Muscle of leg (tissue), 11 donors: ENCODE measurements around the gene KIFC3. TPM values are rescaled to one million over a fixed set of nuclear protein-coding genes. Genes with fewer than 3 reads are reported as not detected.
"Not testable (repeated sequence)": the region's sequence is repeated elsewhere in the genome, so short reads cannot be mapped to it uniquely, and the experiment has no call there.

ENCODE experiments used
- DNase-seq: peaks from one replicate; pipeline ENCODE4 v3.0.0; 2013
- H3K27ac ChIP-seq: one replicate; pipeline ENCODE4 v1.5.1; 2013; ENCODE audit warnings: mild to moderate bottlenecking, low read length, control low read depth
- H3K27me3 ChIP-seq: one replicate; pipeline ENCODE4 v1.6.1; 2013; ENCODE audit warnings: low read length; ENCODE audit not compliant: control insufficient read depth, insufficient read depth
- H3K36me3 ChIP-seq: one replicate; pipeline ENCODE4 v1.6.1; 2013; ENCODE audit warnings: low read length; ENCODE audit not compliant: control insufficient read depth, insufficient read depth
- H3K4me1 ChIP-seq: one replicate; pipeline ENCODE4 v1.6.1; 2013; ENCODE audit warnings: low read length; ENCODE audit not compliant: control insufficient read depth, insufficient read depth
- H3K4me3 ChIP-seq: one replicate; pipeline ENCODE4 v1.5.1; 2013; ENCODE audit warnings: low read length, control low read depth
- H3K9me3 ChIP-seq: replicated peaks from 2 replicates; pipeline ENCODE4 v1.6.1; 2013; ENCODE audit warnings: low read depth, low read length; ENCODE audit not compliant: control insufficient read depth
- WGBS: methylation state at CpG from one replicate; pipeline ENCODE4 v1.1.5; 2013; ENCODE audit warnings: missing lambda C conversion rate; ENCODE audit not compliant: insufficient coverage; 5-methylcytosine and 5-hydroxymethylcytosine counted together
- polyA plus RNA-seq, 8 donors: library from polyadenylated mRNA; unstranded; fragments of 120-200 nt; gene quantifications; one replicate each; pipeline versions ENCODE4 v1.2.1 to v1.2.3, GENCODE V29; 2013; ENCODE audit warnings: inconsistent platforms in 1 of 8, low replicate concordance in 1 of 8; ENCODE audit not compliant: insufficient read length in 8 of 8, insufficient read depth in 1 of 8
- total RNA-seq: library from RNA; stranded (reverse); fragments of 120-200 nt; gene quantifications from one replicate; pipeline ENCODE4 v1.2.4, GENCODE V29; 2013

The KIFC3 gene
- total and polyA plus RNA-seq, 9 donors = 13.8 to 34.6 (median 21.7) TPM

DNA sequence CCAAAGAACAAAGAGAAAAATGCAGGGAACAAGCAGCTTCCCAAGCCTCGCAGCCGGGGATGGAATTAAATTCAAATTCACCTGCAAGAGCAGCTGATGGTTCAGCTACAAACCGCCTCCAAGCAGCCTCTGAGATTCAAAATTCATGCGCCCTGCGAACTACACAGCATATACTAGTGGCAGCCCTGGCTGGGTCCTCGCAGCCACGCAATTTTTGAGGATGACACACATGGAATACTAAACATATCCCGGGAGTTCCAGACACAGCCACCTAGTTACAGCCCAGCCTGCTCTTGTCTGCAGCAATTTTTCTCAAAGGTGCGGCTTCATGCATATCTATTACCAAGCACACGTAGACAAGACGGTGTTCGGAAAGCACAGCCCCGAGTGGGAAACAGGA lies 35.9 kb upstream of the KIFC3 start:
- WGBS = 37% methylated on average over 8 of the region's 13 CpGs
- H3K36me3 ChIP-seq = no peaks in the 10 kb centered on the region
- DNase-seq = no peak

DNA sequence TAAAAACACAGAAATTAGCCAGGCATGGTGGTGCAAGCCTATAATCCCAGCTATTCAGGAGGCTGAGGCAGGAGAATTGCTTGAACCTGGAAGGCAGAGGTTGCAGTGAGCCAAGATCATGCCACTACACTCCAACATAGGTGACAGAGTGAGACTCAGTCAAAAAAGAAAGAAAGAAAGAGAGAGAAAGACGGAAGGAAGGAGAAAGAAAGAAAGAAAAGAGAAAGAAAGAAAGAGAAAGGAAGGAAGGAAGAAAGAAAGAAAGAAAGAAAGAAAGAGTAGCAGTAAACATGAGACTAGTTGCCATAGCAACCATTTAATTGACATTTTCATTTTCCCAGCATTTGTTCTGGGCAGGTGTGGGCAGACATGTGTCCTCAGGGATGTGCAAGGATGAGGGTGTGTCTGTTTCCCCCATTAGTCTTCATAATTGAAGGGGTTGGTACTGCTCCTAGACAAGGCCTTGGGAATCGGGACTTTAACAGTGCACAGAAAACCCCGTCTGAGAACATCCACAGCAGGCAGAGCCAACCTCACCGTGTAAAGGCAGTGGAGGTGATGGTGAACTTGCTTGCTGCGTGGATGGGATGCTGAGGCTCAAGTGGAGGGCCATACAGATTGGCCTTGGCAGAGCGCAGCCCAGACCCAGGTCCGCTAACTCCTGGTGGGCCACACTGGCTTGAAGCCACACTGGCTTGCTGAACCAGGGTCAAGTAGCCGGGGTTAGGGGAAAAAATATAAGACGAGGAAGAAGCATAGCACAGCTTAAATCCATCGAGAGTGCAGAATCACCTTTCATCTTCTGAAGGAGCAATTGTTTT lies 35.2 kb upstream of the KIFC3 start:
- Histone ChIP-seq H3K27ac (no peak overlapping the region), H3K4me1 (no peaks in the 10 kb centered on the region), H3K36me3 (no peaks in the 10 kb centered on the region), H3K9me3 (no peaks in the 10 kb centered on the region), H3K4me3 (no peak overlapping the region), H3K27me3 (peaks cover 5% of the 10 kb centered on the region)
- 55% methylated on average over 6 of the region's 10 CpGs for WGBS
- DNase-seq = no peak

More for the DNA sequence above, 35.9 kb upstream of the KIFC3 start:
- Histone ChIP-seq H3K9me3 (no peaks in the 10 kb centered on the region), H3K4me3 (no peak overlapping the region), H3K4me1 (no peaks in the 10 kb centered on the region), H3K27ac (no peak overlapping the region), H3K27me3 (peaks cover 4% of the 10 kb centered on the region)

DNA sequence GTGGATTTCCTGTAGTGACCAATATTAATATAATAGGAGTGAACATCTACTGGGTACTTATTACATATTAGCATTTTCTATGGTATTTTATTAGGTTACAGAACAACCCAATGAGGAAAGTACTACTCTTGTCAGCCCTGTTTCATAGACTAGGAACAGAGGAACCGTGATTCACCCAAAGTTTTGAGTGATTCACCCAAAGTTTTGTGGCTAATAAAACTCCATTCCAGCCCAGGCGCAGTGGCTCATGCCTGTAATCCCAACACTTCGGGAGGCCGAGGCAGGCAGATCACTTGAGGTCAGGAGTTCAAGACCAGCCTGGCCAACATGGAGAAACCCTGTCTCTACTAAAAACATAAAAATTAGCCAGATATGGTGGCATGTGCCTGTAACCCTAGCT lies 33.1 kb upstream of the KIFC3 start:
- not testable (repeated sequence) for H3K4me3 ChIP-seq, H3K9me3 ChIP-seq, H3K4me1 ChIP-seq, H3K27me3 ChIP-seq, H3K27ac ChIP-seq, DNase-seq, H3K36me3 ChIP-seq
- no CpG with 5 or more reads among the region's 4 CpGs for WGBS

DNA sequence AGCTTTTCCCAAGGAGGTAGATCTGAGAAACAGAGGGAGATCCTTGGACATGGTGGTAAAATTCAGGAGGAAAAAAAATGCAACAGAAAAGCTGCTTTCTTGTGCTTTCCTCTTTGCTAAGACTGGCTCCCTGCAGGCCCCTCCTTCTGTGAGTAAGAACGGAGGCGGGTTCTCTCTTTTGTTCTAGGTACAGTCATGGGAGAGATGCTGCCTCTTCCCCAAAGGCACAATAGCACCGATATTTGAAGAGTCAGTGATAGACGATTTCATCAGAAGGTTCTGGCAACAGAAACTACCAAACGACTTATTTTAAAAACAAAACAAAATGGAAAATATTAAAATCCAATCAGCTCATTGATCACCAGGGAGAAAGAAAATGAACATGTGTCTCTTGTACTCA lies 32.6 kb upstream of the KIFC3 start:
- no CpG with 5 or more reads among the region's 5 CpGs for WGBS
- peaks cover 5% of the 10 kb centered on the region for H3K27me3 ChIP-seq
- DNase-seq = no peak

DNA sequence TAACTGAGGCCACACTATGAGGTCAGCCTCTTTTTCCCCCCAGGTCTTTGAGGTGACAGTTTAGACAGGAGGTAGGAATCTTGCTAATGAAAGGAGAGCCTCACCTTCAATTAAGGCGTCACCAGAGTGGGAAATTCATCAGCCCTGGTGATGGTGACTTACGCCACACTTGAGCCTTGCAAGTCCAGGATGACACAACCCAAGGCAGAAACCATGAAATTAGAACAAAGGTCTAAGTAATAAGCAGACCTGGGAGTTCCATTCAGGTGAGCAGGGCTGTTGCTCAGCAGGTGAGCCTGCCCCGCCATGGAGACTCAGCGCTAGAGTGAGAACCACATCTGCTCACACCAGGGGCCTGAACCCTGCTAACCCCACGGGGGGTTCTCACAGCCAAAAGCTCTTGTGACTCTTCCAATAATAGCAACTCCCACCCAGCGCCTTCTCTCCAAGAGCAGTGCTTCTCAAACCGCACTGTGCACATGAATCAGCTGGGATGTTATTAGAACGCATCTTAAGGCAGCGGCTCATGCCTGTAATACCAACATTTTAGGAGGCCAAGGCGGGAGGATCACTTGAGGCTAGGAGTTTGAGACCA lies 28.7 kb upstream of the KIFC3 start:
- no peak overlapping the region for H3K4me3 ChIP-seq
- peaks cover 23% of the 10 kb centered on the region for H3K4me1 ChIP-seq
- DNase-seq = no peak
- 63% methylated on average over 6 of the region's 10 CpGs for WGBS
- H3K27me3 ChIP-seq = peaks cover 5% of the 10 kb centered on the region
- no peak overlapping the region for H3K27ac ChIP-seq
- no peaks in the 10 kb centered on the region for H3K9me3 ChIP-seq
- H3K36me3 ChIP-seq = no peaks in the 10 kb centered on the region

More for the DNA sequence above, 32.6 kb upstream of the KIFC3 start:
- H3K4me1 ChIP-seq = peaks cover under 1% of the 10 kb centered on the region
- H3K27ac ChIP-seq = no peak overlapping the region
- no peaks in the 10 kb centered on the region for H3K36me3 ChIP-seq
- H3K4me3 ChIP-seq = no peak overlapping the region
- no peaks in the 10 kb centered on the region for H3K9me3 ChIP-seq

DNA sequence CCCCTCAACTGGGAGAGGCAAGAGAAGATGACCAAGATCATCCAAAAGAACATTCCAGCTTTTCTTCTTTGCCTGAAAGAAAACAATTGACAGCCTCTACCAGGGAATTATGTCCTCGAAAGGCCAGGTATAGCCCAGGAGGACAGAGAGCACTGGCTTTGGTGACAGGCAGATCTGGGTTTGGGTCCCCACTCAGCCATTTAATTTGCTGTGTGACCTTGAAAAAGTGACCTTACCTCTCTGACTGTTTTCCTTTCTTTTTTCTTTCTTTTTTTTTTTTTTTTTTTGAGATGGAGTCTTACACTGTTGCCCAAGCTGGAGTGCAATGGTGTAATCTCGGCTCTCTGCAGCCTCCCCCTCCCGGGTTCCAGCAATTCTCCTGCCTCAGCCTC lies 27.7 kb upstream of the KIFC3 start:
- peaks cover 5% of the 10 kb centered on the region for H3K27me3 ChIP-seq
- no peak for DNase-seq
- H3K4me1 ChIP-seq = peaks cover 33% of the 10 kb centered on the region
- no peaks in the 10 kb centered on the region for H3K36me3 ChIP-seq
- H3K4me3 ChIP-seq = no peak overlapping the region
- no peak overlapping the region for H3K27ac ChIP-seq
- no peaks in the 10 kb centered on the region for H3K9me3 ChIP-seq
- WGBS = 100% methylated on average over 1 of the region's 3 CpGs

DNA sequence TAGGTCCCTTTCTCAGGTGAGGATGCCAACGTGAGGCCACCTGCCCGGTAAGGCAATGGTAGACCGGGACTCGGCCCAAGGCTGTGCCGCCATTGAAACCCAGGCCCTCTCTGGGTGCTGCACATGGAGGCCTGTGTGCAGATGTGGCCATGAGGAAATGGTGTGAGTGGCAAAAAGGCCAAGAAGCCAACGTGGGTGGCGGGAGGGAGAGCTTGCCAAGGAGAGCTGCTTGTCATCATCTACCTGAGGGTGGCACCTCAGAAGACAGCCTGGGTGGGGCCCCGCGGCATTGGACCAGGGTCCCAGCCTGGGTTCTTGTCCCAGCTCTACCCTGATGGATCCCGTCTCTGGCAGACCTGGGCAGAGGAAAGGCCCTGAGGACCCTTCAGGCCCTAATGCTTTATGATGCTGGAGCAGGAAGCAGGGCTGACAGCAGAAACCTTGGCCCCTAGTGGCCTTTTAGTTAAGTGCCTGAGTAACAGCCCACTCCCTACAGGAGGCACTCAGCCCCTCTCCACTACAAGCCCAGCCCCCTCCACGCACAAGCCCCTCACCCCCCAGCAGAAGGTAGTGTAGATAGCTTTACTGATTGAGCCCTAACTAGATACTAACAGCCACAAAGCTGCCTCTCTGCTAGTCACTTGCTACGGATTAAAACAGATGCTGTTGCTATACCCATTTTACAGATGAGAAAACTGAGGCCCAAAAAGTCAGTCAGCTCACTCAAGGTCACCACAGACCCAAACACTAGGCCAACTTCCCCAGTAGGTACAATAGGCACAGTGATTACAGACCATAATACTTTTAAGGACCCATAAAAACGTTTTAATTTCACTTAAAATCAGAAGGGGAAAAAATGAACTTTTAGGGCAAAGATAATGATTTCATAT lies 26.2 kb upstream of the KIFC3 start:
- H3K36me3 ChIP-seq = no peaks in the 10 kb centered on the region
- 73% methylated on average over 10 of the region's 13 CpGs for WGBS
- H3K4me3 ChIP-seq = no peak overlapping the region
- H3K4me1 ChIP-seq = peaks cover 37% of the 10 kb centered on the region
- DNase-seq = no peak
- H3K9me3 ChIP-seq = no peaks in the 10 kb centered on the region
- no peak overlapping the region for H3K27ac ChIP-seq
- peaks cover 4% of the 10 kb centered on the region for H3K27me3 ChIP-seq

DNA sequence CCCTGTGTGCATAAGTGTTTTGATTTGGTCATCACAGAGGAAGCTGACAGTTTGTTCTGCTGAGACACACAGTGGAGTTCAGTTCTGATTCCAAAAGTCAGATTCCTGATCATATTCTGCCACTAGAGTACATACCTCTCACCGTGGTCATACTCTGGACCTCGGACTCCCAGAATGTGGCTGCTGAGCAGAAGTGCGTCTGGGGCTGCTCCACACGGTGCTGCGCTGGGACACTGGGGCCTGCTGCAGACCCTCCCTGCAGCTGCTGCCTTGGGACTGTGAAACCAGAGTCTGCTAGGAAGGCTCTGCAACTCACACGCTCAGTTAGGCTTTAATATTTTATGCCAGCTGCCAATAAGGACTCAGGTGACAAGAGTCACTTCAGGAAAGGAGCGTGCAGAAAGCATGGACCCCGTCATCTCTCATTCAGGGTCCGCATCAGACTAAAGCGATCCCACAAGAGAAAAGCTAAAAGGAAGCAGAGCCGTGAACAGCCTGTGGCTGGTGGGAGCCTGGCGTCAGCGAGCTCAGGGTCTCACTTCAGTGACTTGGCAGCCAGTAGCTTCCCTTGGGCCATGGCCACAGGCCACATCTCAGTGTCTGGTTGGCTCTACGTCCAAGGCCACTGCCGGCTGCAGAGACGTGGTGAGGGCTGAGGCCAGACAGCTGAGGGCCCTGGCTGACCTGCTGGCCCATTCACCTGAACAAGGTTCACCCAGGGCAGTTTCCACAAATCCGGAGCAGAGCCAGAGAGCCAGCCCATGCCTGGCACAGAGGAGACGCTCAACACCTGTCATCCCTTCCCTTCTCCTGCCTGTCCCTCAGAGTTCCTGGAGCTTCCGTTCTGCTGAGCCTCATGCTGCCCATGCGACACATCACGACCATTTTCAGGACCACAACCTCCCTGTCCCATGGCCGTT lies 24.7 kb upstream of the KIFC3 start:
- WGBS = 37% methylated on average over 21 of the region's 22 CpGs
- peak; percentile 52 for DNase-seq
- no peaks in the 10 kb centered on the region for H3K9me3 ChIP-seq
- H3K36me3 ChIP-seq = no peaks in the 10 kb centered on the region
- no peaks in the 10 kb centered on the region for H3K27me3 ChIP-seq
- peak overlapping the region; percentile 84 for H3K27ac ChIP-seq
- H3K4me1 ChIP-seq = peaks cover 37% of the 10 kb centered on the region
- H3K4me3 ChIP-seq = no peak overlapping the region

DNA sequence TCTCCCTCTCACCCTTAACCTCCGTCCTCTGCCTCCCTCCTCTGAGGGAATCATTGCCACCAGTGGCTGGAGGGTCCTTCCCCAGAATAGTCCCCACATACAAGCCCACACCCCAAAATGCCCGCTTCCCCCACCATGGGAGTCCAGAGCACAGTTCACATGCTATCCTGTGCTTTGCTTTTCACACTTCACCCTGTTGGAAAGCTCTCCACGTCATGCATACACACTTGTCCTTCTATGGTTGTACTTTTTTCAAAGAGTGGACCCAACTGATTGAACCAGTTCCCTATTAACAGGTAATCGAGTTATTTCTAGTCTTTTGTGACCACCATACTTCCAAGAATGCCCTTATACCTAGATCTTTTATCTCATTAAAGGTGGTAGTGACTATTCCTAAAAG lies 23.8 kb upstream of the KIFC3 start:
- H3K36me3 ChIP-seq = no peaks in the 10 kb centered on the region
- WGBS = 93% methylated on average over 2 of the region's 4 CpGs
- no peak for DNase-seq
- H3K4me1 ChIP-seq = peaks cover 37% of the 10 kb centered on the region
- peak overlapping the region; percentile 84 for H3K27ac ChIP-seq
- H3K9me3 ChIP-seq = no peaks in the 10 kb centered on the region
- no peak overlapping the region for H3K4me3 ChIP-seq
- H3K27me3 ChIP-seq = no peaks in the 10 kb centered on the region
